ENCODE data around the gene CEP89. TPM values are rescaled to one million over a fixed set of nuclear protein-coding genes. Genes with fewer than 3 reads are reported as not detected.

Gene CEP89
- total RNA-seq = 18.2 and 19.0 TPM in 2 replicates

GRCh38 chr19:32971715-32972540 lies at the start of gene CEP89, which contains the start of gene FAAP24:
Gene CEP89, minus strand, starts transcription at chr19:32971958. Its CDS starts 84 bp downstream, at chr19:32971874.
Gene FAAP24, plus strand, starts transcription at chr19:32972242. Its CDS starts 955 bp downstream, at chr19:32973197.

DNA sequence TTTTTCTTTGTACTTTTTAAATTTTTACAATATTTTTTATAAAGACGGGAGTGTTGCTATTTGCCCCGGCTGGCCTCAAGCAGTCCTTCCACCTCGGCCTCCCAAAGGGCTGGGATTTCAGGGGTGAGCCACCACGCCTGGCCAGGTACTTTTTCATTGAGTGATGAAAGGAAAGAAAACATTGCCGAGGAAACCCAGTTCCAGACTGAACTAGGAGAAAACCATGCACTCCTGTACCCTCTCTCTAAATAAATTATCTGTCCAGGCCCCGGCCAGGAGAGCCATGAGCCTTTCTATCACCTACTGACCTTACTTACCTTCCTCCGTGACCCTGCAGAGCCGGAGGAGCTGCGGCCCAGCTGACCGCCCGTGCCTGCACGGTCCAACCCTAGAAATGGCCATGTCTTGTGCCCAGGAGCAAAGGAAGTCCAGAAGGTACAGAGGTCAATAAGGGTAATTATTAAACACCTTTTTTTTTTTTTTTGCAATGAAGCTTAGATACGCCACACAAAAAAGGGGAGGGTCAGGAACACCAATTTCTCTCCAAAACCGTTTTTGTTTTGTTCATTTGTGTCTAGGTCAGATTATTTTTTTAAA lies 102.3 kb downstream of the CEP89 start, which contains the start of gene SLC7A9:
Gene SLC7A9, minus strand, starts transcription at position 399 of the 597 bp plus-strand sequence. CDS start 1,233 bp downstream, outside the sequence.

Other genes starting within 250 kb of the CEP89 start
- gene SLC7A9, start 102.2 kb downstream of the CEP89 start, total RNA-seq = 0.17 TPM in 1 of 2 replicates, not detected in the other
- gene FAAP24, start 284 bp upstream of the CEP89 start, total RNA-seq = 4.3 and 7.2 TPM in 2 replicates
- 2.1 and 2.9 TPM in 2 replicates for gene RHPN2, start 92.9 kb upstream of the CEP89 start, total RNA-seq
- gene GPATCH1, start 109.2 kb upstream of the CEP89 start, total RNA-seq = 3.7 TPM in 2 replicates
- gene WDR88, start 160.2 kb upstream of the CEP89 start, total RNA-seq = not detected in 2 replicates
- gene LRP3, start 222.4 kb upstream of the CEP89 start, total RNA-seq = 21.4 and 22.2 TPM in 2 replicates